OCI-LY3 (cell line): ENCODE data around the gene LPP.

Experiments used
- H2AFZ ChIP-seq: fragments of 200-600, 300-600 bp; shearing (Covaris generic); 2 replicates; pipeline ENCODE4 v1.6.0; 2014; ENCODE audit warnings: antibody characterized with exemption, low read depth, low read length
- H3K27ac ChIP-seq: fragments of 200-600, 300-600 bp; sonication (generic); 2 replicates; pipeline ENCODE4 v1.5.1; 2014; ENCODE audit warnings: mild to moderate bottlenecking, low read length, moderate library complexity, mixed read lengths
- H3K27me3 ChIP-seq: fragments of 200-600, 300-600 bp; sonication (generic); 2 replicates; pipeline ENCODE4 v1.6.1; 2014; ENCODE audit warnings: low read depth, low read length, mixed read lengths
- H3K36me3 ChIP-seq: fragments of 200-600, 300-600 bp; sonication (generic); replicated peaks from 2 replicates; pipeline ENCODE3; 2014; ENCODE audit warnings: low read depth, low read length, mixed read lengths
- H3K4me1 ChIP-seq: fragments of 300-600, 200-600 bp; sonication (generic); 2 replicates; pipeline ENCODE4 v1.6.1; 2014; ENCODE audit warnings: low read length, mixed read lengths
- H3K4me2 ChIP-seq: fragments of 200-600, 300-600 bp; sonication (generic); 2 replicates; pipeline ENCODE4 v1.6.1; 2014; ENCODE audit warnings: low read length, mixed read lengths
- H3K4me3 ChIP-seq: fragments of 300-600, 200-600 bp; sonication (generic); 2 replicates; pipeline ENCODE4 v1.5.1; 2014; ENCODE audit warnings: antibody characterized with exemption, mild to moderate bottlenecking, low read length, moderate library complexity
- H3K79me2 ChIP-seq: fragments of 300-600, 200-600 bp; shearing (Covaris generic); 2 replicates; pipeline ENCODE4 v1.6.1; 2014; ENCODE audit warnings: mild to moderate bottlenecking, low read length, mixed read lengths
- H3K9ac ChIP-seq: fragments of 300-600, 200-600 bp; shearing (Covaris generic); 2 replicates; pipeline ENCODE4 v1.6.0; 2014; ENCODE audit warnings: mild to moderate bottlenecking, low read length, moderate library complexity
- H3K9me3 ChIP-seq: fragments of 200-600, 300-600 bp; shearing (Covaris generic); 2 replicates; pipeline ENCODE4 v1.6.1; 2014; ENCODE audit warnings: low read length, mixed read lengths; ENCODE audit not compliant: insufficient read depth
- H4K20me1 ChIP-seq: fragments of 200-600, 300-600 bp; sonication (generic); 2 replicates; pipeline ENCODE4 v1.6.1; 2016; ENCODE audit warnings: low read length, mixed read lengths; ENCODE audit not compliant: insufficient read depth
- EZH2phosphoT487 ChIP-seq: fragments of 200-600 bp; shearing (Covaris generic); IDR thresholded peaks from 2 replicates; pipeline ENCODE4 v1.6.1; 2018; ENCODE audit warnings: antibody characterized with exemption, mixed run types, low read depth
- TF ChIP-seq, protein P1 (sequence below): fragments of 200-600, 300-600 bp; sonication (generic); IDR thresholded peaks from 2 replicates; pipeline ENCODE4 v1.5.1; 2014; ENCODE audit warnings: antibody characterized with exemption, low read length, low read depth

LPP gene

DNA sequence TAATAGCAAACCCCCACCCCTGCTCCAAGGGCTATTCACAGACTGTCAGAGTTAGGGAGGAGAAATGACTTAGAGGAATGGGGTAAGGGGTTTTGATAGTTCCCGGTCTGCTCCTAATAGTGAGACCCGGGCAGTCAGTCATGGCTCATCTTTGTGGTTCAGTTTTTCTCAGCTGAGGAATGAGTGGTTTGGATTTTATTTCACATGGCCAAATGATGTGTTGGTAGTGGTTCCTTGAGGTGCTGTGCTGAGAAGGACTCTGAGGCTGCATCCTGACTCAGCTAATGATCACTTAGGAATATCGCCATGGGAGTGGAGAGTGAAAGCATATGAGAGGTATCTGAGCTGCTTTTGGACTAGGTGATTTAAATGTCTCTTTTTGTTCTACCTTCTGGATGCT, 80.2 kb downstream of the LPP start:
- Histone ChIP-seq H3K4me1 (peaks cover 6% of the 10 kb centered on the region), H3K9ac (no peak overlapping the region)

DNA sequence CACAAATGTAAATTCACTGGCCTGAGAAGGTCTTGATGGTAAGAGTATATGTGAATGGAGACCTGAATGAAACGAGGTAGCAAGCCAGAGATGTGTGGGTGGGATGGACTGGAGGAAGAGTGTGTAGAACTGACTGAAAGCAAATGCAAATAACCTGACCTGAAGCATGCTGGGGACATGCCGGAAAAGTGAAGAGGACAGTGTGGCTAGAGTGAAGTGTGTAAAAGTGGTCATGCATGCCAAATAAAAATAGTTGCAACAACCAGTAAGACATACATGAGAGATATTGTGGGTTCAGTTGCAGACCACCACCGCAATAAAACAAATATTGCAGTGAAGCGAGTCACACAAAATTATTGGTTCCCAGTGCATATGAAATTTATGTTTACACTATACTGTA, 82.3 kb downstream of the LPP start:
- Histone ChIP-seq H3K9ac (no peak overlapping the region), H3K4me1 (peaks cover 11% of the 10 kb centered on the region), H3K4me2 (no peak overlapping the region), H3K36me3 (no peaks in the 10 kb centered on the region), H3K27ac (no peak overlapping the region), H3K27me3 (no peaks in the 10 kb centered on the region), H2AFZ (no peak overlapping the region), H3K79me2 (no peaks in the 10 kb centered on the region), H4K20me1 (no peaks in the 10 kb centered on the region), H3K9me3 (peaks cover 2% of the 10 kb centered on the region; the same call in 1 of the 2 replicates), H3K4me3 (no peak overlapping the region)
- no peak for TF ChIP-seq EZH2phosphoT487
- TF ChIP-seq, protein P1, sequence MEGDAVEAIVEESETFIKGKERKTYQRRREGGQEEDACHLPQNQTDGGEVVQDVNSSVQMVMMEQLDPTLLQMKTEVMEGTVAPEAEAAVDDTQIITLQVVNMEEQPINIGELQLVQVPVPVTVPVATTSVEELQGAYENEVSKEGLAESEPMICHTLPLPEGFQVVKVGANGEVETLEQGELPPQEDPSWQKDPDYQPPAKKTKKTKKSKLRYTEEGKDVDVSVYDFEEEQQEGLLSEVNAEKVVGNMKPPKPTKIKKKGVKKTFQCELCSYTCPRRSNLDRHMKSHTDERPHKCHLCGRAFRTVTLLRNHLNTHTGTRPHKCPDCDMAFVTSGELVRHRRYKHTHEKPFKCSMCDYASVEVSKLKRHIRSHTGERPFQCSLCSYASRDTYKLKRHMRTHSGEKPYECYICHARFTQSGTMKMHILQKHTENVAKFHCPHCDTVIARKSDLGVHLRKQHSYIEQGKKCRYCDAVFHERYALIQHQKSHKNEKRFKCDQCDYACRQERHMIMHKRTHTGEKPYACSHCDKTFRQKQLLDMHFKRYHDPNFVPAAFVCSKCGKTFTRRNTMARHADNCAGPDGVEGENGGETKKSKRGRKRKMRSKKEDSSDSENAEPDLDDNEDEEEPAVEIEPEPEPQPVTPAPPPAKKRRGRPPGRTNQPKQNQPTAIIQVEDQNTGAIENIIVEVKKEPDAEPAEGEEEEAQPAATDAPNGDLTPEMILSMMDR, result no peak

More for the DNA sequence above, 80.2 kb downstream of the LPP start:
- H4K20me1 ChIP-seq, result no peaks in the 10 kb centered on the region
- no peaks in the 10 kb centered on the region for H3K36me3 ChIP-seq
- no peak overlapping the region for H3K4me3 ChIP-seq
- TF ChIP-seq EZH2phosphoT487, result no peak
- TF ChIP-seq, protein P1, result no peak
- no peaks in the 10 kb centered on the region for H3K9me3 ChIP-seq
- no peaks in the 10 kb centered on the region for H3K79me2 ChIP-seq
- no peak overlapping the region for H3K27ac ChIP-seq
- H2AFZ ChIP-seq, result no peak overlapping the region
- H3K27me3 ChIP-seq, result no peaks in the 10 kb centered on the region
- H3K4me2 ChIP-seq, result no peak overlapping the region

DNA sequence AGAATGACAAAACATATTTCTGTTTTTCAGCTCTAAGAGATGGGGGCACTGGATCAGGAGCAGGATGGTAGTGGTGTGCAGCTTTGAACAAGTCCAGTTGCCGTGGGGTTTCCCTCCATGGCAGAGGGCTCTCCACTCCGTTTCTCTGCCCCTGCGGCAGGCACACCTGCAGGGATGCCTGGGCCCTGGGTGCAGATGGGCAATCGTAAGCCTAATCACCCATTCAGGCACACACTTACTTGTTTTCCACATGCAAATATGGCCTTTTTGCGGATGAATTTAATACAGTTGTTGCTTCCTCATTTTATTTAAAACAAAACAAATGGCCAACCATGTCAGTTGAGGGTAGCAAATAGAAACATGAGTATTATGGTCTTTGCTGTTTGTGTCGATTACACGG, 85.1 kb downstream of the LPP start:
- Histone ChIP-seq H3K9ac (no peak overlapping the region), H3K27ac (no peak overlapping the region), H3K9me3 (peaks cover 8% of the 10 kb centered on the region; the same call in 1 of the 2 replicates), H4K20me1 (no peaks in the 10 kb centered on the region), H3K4me1 (peaks cover 34% of the 10 kb centered on the region), H3K79me2 (no peaks in the 10 kb centered on the region), H3K4me2 (peak overlapping the region; percentile 22), H3K36me3 (no peaks in the 10 kb centered on the region), H2AFZ (no peak overlapping the region), H3K4me3 (no peak overlapping the region), H3K27me3 (no peaks in the 10 kb centered on the region)
- no peak for TF ChIP-seq EZH2phosphoT487
- TF ChIP-seq, protein P1, result no peak

DNA sequence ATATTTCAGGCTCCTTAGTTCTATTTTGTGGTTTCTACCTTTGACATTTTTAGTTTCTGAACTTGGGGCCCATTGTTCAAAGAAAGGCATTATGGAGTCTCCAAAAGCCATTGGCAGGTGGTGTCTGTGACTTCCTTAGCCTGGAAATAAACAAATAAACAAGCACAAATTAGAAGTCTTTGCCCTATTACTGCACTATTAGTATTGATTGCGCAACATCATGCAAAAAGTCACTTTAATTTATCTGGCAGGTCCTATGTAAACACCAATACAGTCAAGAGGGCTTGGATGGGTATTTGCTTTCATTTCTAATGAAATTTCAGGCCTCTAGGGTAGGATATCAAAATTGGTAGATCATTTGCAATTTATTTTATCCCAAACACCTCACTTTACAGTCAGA, 85.6 kb downstream of the LPP start:
- H3K27me3 ChIP-seq, result no peaks in the 10 kb centered on the region
- H3K27ac ChIP-seq, result no peak overlapping the region
- no peak overlapping the region for H3K4me2 ChIP-seq
- H3K9me3 ChIP-seq, result peaks cover 8% of the 10 kb centered on the region; the same call in 1 of the 2 replicates
- no peak overlapping the region for H3K4me3 ChIP-seq
- no peaks in the 10 kb centered on the region for H3K79me2 ChIP-seq
- peaks cover 39% of the 10 kb centered on the region for H3K4me1 ChIP-seq
- H3K36me3 ChIP-seq, result no peaks in the 10 kb centered on the region
- no peaks in the 10 kb centered on the region for H4K20me1 ChIP-seq
- no peak overlapping the region for H3K9ac ChIP-seq
- H2AFZ ChIP-seq, result no peak overlapping the region
- TF ChIP-seq, protein P1, result no peak
- TF ChIP-seq EZH2phosphoT487, result no peak
